Peyer's patch (tissue), 4 donors: Measurements from ENCODE around the gene LTBR. TPM values are rescaled to one million over a fixed set of nuclear protein-coding genes. Genes with fewer than 3 reads are reported as not detected.

ENCODE experiments used
- DNase-seq, 3 donors: peaks; one replicate each; pipeline ENCODE4 v3.0.0-alpha.2; 2017 to 2019
- H3K27ac ChIP-seq, 4 donors: fragments of 200-600 bp; sonication (generic); one replicate each; pipeline ENCODE4 v1.5.1; 2016 to 2019
- H3K27me3 ChIP-seq, 2 donors: fragments of 200-600 bp; sonication (generic); one replicate each; pipeline ENCODE4 v1.5.1; 2019
- H3K36me3 ChIP-seq, 3 donors: fragments of 200-600 bp; sonication (generic); one replicate each; pipeline ENCODE4 v1.5.1; 2016 to 2019
- H3K4me1 ChIP-seq, 4 donors: fragments of 200-600 bp; sonication (generic); one replicate each; pipeline ENCODE4 v1.5.1; 2016 to 2019
- H3K4me3 ChIP-seq, 4 donors: fragments of 200-600 bp; sonication (generic); 1 replicate in 3 of 4; 2 replicates in 1 of 4; pipeline ENCODE4 v1.5.1; 2016 to 2019; ENCODE audit warnings: mild to moderate bottlenecking in 1 of 4
- H3K9me3 ChIP-seq, 4 donors: fragments of 200-600 bp; sonication (generic); one replicate each; pipeline ENCODE4 v1.5.1; 2016 to 2019; ENCODE audit warnings: mild to moderate bottlenecking in 1 of 4
- POLR2A ChIP-seq, 2 donors: fragments of 450-650 bp; IDR thresholded peaks; one replicate each; pipeline ENCODE4 v1.5.1; 2017; ENCODE audit warnings: antibody characterized with exemption in 2 of 2, mild to moderate bottlenecking in 2 of 2, moderate library complexity in 2 of 2
- total RNA-seq, 4 donors: library from RNA; depleted of rRNA; stranded (reverse); fragments of >200 nt; gene quantifications; one replicate each; pipeline ENCODE4 v1.1.0, GENCODE V29; 2016
- TF ChIP-seq, protein P1 (sequence below), 6 experiments: fragments of 450-650 bp in 4 of 6; fragments of 200-600 bp in 2 of 6; sonication (generic) in 1 of 6; IDR thresholded peaks; one replicate each; pipeline ENCODE4 v1.5.1; 2017 to 2019; ENCODE audit warnings: antibody characterized with exemption in 6 of 6, mild to moderate bottlenecking in 3 of 6, moderate library complexity in 1 of 6

LTBR gene
- total RNA-seq, 4 donors from 2014 or later = 113 to 313 (median 294) TPM

DNA sequence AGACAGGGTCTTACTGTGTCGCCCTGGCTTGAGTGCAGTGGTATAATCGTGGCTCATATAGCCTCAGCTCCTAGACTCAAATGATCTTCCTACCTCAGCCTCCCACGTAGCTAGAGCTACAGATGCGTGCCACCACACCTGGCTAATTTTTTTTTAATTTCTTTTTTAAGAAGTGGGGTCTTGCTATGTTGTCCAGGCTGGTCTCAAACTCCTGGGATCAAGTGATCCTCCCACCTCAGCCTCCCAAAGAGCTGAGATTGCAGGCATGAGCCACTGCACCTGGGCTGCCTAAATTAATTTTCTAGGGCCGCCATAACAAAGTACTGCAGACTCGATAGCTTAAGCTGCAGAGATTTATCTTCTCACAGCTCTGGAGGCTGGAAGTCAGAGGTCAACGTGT is 9.1 kb downstream of the LTBR start:
- Histone ChIP-seq H3K9me3 (no peaks in the 10 kb centered on the region), H3K27me3 (no peaks in the 10 kb centered on the region), H3K27ac (peak overlapping the region in 3 of 4 donors; percentile 7 to 79 (median 64)), H3K4me1 (peaks cover 0 to 44% (median 2%) of the 10 kb centered on the region in 4 donors), H3K4me3 (no peak overlapping the region), H3K36me3 (peaks cover 0 to 24% (median 0%) of the 10 kb centered on the region in 3 donors)
- TF ChIP-seq, protein P1, sequence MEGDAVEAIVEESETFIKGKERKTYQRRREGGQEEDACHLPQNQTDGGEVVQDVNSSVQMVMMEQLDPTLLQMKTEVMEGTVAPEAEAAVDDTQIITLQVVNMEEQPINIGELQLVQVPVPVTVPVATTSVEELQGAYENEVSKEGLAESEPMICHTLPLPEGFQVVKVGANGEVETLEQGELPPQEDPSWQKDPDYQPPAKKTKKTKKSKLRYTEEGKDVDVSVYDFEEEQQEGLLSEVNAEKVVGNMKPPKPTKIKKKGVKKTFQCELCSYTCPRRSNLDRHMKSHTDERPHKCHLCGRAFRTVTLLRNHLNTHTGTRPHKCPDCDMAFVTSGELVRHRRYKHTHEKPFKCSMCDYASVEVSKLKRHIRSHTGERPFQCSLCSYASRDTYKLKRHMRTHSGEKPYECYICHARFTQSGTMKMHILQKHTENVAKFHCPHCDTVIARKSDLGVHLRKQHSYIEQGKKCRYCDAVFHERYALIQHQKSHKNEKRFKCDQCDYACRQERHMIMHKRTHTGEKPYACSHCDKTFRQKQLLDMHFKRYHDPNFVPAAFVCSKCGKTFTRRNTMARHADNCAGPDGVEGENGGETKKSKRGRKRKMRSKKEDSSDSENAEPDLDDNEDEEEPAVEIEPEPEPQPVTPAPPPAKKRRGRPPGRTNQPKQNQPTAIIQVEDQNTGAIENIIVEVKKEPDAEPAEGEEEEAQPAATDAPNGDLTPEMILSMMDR (IDR thresholded peaks at IDR 0.05) = no peak
- no peak for TF ChIP-seq POLR2A (IDR thresholded peaks at IDR 0.05)
- no peak for DNase-seq

DNA sequence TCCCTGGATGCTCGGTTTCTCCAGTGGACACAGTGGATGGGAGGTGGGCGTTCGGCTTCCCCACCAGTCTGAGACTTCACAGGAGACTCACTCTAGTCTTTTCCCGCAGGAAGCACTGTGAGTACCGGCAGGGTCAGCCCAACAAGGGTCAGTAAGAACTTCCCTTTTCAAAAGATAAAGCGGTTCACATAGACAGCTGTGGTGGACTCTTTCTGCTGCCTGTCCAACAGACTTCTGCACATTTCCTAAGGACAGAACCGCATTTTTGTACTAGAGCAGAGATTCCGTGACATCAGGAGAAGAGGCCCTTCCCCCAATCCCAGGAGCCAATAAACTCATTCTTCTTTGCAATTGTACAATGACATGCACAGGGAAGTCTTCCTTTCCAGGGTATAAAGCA is 10.4 kb downstream of the LTBR start:
- H3K27me3 ChIP-seq = no peaks in the 10 kb centered on the region
- H3K4me1 ChIP-seq = peaks cover 0 to 39% (median 2%) of the 10 kb centered on the region in 4 donors
- TF ChIP-seq, protein P1 (IDR thresholded peaks at IDR 0.05) = no peak
- TF ChIP-seq POLR2A (IDR thresholded peaks at IDR 0.05) = no peak
- no peak for DNase-seq
- no peak overlapping the region for H3K27ac ChIP-seq
- H3K9me3 ChIP-seq = no peaks in the 10 kb centered on the region
- H3K36me3 ChIP-seq = peaks cover 0 to 15% (median 0%) of the 10 kb centered on the region in 3 donors
- no peak overlapping the region for H3K4me3 ChIP-seq

DNA sequence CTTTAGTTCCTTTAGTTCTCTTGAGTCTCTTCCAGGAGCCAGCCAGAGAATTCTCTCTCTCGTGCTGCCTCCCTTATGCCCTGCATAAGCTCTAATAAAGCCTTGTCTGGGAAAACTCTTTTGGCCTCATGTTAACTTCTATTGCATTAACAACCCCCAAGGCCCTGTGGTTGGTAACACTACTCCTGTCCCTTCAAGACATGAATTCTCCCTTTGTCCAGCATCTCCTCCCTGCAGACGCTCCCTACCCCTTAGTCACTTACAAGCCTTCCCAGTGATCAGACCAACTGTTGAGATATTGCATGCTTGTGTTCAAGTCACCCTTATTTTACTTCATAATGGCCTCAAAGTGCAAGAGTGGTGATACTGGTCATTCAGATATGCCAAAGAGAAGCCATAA is 12.1 kb downstream of the LTBR start:
- no peak overlapping the region for H3K4me3 ChIP-seq
- H3K36me3 ChIP-seq = peaks cover 0 to 7% (median 0%) of the 10 kb centered on the region in 3 donors
- H3K27me3 ChIP-seq = no peaks in the 10 kb centered on the region
- H3K27ac ChIP-seq = no peak overlapping the region
- no peak for DNase-seq
- H3K4me1 ChIP-seq = peaks cover 0 to 28% (median 2%) of the 10 kb centered on the region in 4 donors
- no peaks in the 10 kb centered on the region for H3K9me3 ChIP-seq
- no peak for TF ChIP-seq POLR2A (IDR thresholded peaks at IDR 0.05)
- TF ChIP-seq, protein P1 (IDR thresholded peaks at IDR 0.05) = no peak

DNA sequence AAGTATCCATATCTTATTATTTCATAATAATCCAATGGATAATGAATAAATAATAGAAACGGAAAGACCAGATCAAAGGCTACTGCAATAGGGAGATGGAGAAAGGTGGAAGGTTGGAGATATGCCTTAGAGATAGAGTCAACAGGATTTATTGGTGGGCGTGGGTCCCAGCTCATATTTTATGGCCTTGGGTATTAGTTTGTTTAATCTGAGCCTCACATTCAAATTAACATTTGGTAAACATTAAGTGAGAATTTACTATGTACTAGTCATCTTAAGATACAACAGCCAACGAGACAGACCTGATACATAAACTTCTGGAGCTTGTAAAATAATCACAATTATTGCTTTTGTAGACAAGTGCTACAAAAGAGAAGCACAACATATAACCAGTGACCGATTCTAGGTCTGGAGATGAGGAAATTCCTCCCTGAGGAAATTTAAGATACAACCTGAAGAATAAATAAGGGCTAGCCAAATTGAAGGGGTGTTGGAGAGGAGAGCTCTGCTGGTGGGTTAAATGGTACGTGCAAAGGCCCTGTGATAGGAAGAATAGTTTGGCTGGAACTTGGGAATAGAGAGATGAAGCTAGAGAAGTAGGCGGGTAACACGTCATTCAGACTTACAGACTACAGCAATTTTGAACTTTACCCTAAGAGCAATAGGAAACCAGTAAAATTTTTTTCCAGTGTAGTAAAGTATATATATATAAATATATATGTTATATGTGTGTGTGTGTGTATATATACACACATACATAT is 16.1 kb downstream of the LTBR start:
- no peaks in the 10 kb centered on the region for H3K36me3 ChIP-seq
- no peaks in the 10 kb centered on the region for H3K9me3 ChIP-seq
- TF ChIP-seq, protein P1 (IDR thresholded peaks at IDR 0.05) = no peak
- no peak for TF ChIP-seq POLR2A (IDR thresholded peaks at IDR 0.05)
- H3K27ac ChIP-seq = peak overlapping the region in 2 of 4 donors; percentile 53 to 65
- H3K4me3 ChIP-seq = no peak overlapping the region
- H3K27me3 ChIP-seq = no peaks in the 10 kb centered on the region
- DNase-seq = no peak
- H3K4me1 ChIP-seq = peaks cover 0 to 7% (median 0%) of the 10 kb centered on the region in 4 donors

DNA sequence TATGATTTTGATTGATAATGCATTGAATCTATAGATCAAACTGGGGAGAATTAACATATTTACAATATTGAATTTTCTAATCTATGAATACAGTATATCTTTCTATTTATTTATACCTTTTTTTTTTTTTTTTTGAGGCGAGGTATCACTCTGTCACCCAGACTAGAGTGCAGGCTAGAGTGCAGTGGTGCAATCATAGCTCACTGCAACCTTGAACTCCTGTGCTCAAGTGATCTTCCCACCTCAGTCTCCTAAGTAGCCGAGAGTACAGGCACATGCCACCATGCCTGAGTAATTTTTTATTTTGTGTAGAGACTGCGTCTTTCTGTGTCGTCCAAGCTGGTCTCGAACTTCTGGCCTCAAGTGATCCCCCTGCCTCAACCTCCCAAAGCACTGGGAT is 20.4 kb downstream of the LTBR start:
- no peaks in the 10 kb centered on the region for H3K36me3 ChIP-seq
- H3K4me3 ChIP-seq = no peak overlapping the region
- peaks cover 0 to 3% (median 0%) of the 10 kb centered on the region in 4 donors for H3K4me1 ChIP-seq
- H3K27me3 ChIP-seq = no peaks in the 10 kb centered on the region
- no peak for DNase-seq
- no peak for TF ChIP-seq POLR2A (IDR thresholded peaks at IDR 0.05)
- TF ChIP-seq, protein P1 (IDR thresholded peaks at IDR 0.05) = no peak
- no peaks in the 10 kb centered on the region for H3K9me3 ChIP-seq
- H3K27ac ChIP-seq = no peak overlapping the region
